Ascending aorta (tissue), 2 donors: Measurements from ENCODE around the gene TMEM190. TPM values are rescaled to one million over a fixed set of nuclear protein-coding genes. Genes with fewer than 3 reads are reported as not detected.

ENCODE experiments used
- DNase-seq, 2 donors: peaks; one replicate each; pipeline ENCODE4 v3.0.0-alpha.2; 2019; ENCODE audit warnings: low spot score in 2 of 2
- H3K27ac ChIP-seq, 2 donors: fragments of 200-600 bp; sonication (generic); one replicate each; pipeline ENCODE4 v1.5.1; 2016 to 2017; ENCODE audit warnings: mild to moderate bottlenecking in 1 of 2
- H3K27me3 ChIP-seq: fragments of 200-600 bp; sonication (generic); one replicate; pipeline ENCODE4 v1.5.1; 2017
- H3K36me3 ChIP-seq, 2 donors: fragments of 200-600 bp; sonication (generic); one replicate each; pipeline ENCODE4 v1.5.1; 2016
- H3K4me1 ChIP-seq, 2 donors: fragments of 200-600 bp; sonication (generic); one replicate each; pipeline ENCODE4 v1.5.1; 2016 to 2017; ENCODE audit warnings: mild to moderate bottlenecking in 1 of 2
- H3K4me3 ChIP-seq, 2 donors: fragments of 200-600 bp; sonication (generic); one replicate each; pipeline ENCODE4 v1.5.1; 2016 to 2017; ENCODE audit warnings: mild to moderate bottlenecking in 1 of 2
- H3K9me3 ChIP-seq, 2 donors: fragments of 200-600 bp; sonication (generic); one replicate each; pipeline ENCODE4 v1.5.1; 2016
- CTCF ChIP-seq, 3 experiments: fragments of 200-600 bp in 2 of 3; fragments of 450-650 bp in 1 of 3; sonication (generic) in 2 of 3; IDR thresholded peaks; one replicate each; pipeline ENCODE4 v1.5.1; 2016 to 2019; ENCODE audit warnings: antibody characterized with exemption in 3 of 3, mild to moderate bottlenecking in 1 of 3, moderate library complexity in 1 of 3
- intact Hi-C: fragments of 100-400 bp; cut with DNase I; formaldehyde crosslinking; loops from one replicate; pipeline ENCODE4 v1.15.1; 2023
- total RNA-seq: library from RNA; depleted of rRNA; stranded (reverse); fragments of >200 nt; gene quantifications from one replicate; pipeline ENCODE4 v1.1.0, GENCODE V29; 2016

Gene TMEM190
- total RNA-seq, 1 donor from 2014 or later, result not detected

GRCh38 chr19:55362174-55362989 is 14.2 kb upstream of the TMEM190 start:
- H3K27me3 ChIP-seq, result no peaks in the 10 kb centered on the region
- H3K9me3 ChIP-seq, result no peaks in the 10 kb centered on the region
- no peak for DNase-seq
- intact Hi-C loops, result no loop called here
- TF ChIP-seq CTCF (IDR thresholded peaks at IDR 0.05), result no peak
- no peak overlapping the region for H3K4me3 ChIP-seq
- no peaks in the 10 kb centered on the region for H3K4me1 ChIP-seq
- H3K27ac ChIP-seq, result no peak overlapping the region
- no peaks in the 10 kb centered on the region for H3K36me3 ChIP-seq

GRCh38 chr19:55362990-55363716 is 13.5 kb upstream of the TMEM190 start, which contains the start of gene GARIN5B:
TSS of gene GARIN5B (minus strand) at chr19:55363260. CDS start at chr19:55363066, 194 bp downstream.
- DNase-seq, result no peak
- intact Hi-C loops, result no loop called here
- Histone ChIP-seq H3K9me3 (no peaks in the 10 kb centered on the region), H3K36me3 (no peaks in the 10 kb centered on the region), H3K27me3 (no peaks in the 10 kb centered on the region), H3K4me3 (no peak within 1 kb of the TSS), H3K27ac (no peak within 1 kb of the TSS), H3K4me1 (no peaks in the 10 kb centered on the region)
- TF ChIP-seq CTCF (IDR thresholded peaks at IDR 0.05), result no peak

GRCh38 chr19:55365245-55365644 is 11.4 kb upstream of the TMEM190 start:
- intact Hi-C loops, result no loop called here
- no peaks in the 10 kb centered on the region for H3K36me3 ChIP-seq
- H3K4me1 ChIP-seq, result peaks cover 0 to 5% of the 10 kb centered on the region in 2 donors
- no peak for DNase-seq
- peaks cover 8% of the 10 kb centered on the region for H3K27me3 ChIP-seq
- H3K4me3 ChIP-seq, result no peak overlapping the region
- no peak for TF ChIP-seq CTCF (IDR thresholded peaks at IDR 0.05)
- no peak overlapping the region for H3K27ac ChIP-seq
- H3K9me3 ChIP-seq, result no peaks in the 10 kb centered on the region

- TF ChIP-seq CTCF (IDR thresholded peaks at IDR 0.05), result no peak
- H3K4me3 ChIP-seq, result no peak overlapping the region
- no peak for DNase-seq
- peaks cover 8% of the 10 kb centered on the region for H3K27me3 ChIP-seq
- no peaks in the 10 kb centered on the region for H3K9me3 ChIP-seq
- intact Hi-C loops, result no loop called here
- H3K4me1 ChIP-seq, result peaks cover 0 to 5% of the 10 kb centered on the region in 2 donors
- H3K36me3 ChIP-seq, result no peaks in the 10 kb centered on the region
- H3K27ac ChIP-seq, result no peak overlapping the region
Observed at GRCh38 chr19:55365964-55366363, 10.7 kb upstream of the TMEM190 start.

GRCh38 chr19:55366790-55367189 is 9.8 kb upstream of the TMEM190 start:
- Histone ChIP-seq H3K27me3 (peaks cover 8% of the 10 kb centered on the region), H3K36me3 (no peaks in the 10 kb centered on the region), H3K27ac (no peak overlapping the region), H3K4me1 (peaks cover 0 to 5% of the 10 kb centered on the region in 2 donors), H3K9me3 (no peaks in the 10 kb centered on the region), H3K4me3 (no peak overlapping the region)
- DNase-seq, result no peak
- intact Hi-C loops, result no loop called here
- TF ChIP-seq CTCF (IDR thresholded peaks at IDR 0.05), result no peak
